GM12801 (cell line): ENCODE results near the gene ACSM3.

Experiments used
- CTCF ChIP-seq: IDR thresholded peaks from one replicate; pipeline ENCODE4 v1.5.1; 2011; ENCODE audit warnings: control low read depth; ENCODE audit not compliant: insufficient read length; ENCODE audit errors: extremely low read depth

ACSM3 gene

GRCh38 chr16:20763461-20764232 is at the start of gene ACSM3:
ACSM3 (plus strand) TSS chr16:20764014; CDS start chr16:20770035, 6,021 bp downstream.
- no peak for TF ChIP-seq CTCF

GRCh38 chr16:20720251-20720650 is 43.6 kb upstream of the ACSM3 start:
- TF ChIP-seq CTCF, result no peak

GRCh38 chr16:20726661-20727060 is 37.2 kb upstream of the ACSM3 start:
- TF ChIP-seq CTCF, result no peak

GRCh38 chr16:20727181-20727580 is 36.6 kb upstream of the ACSM3 start:
- TF ChIP-seq CTCF, result no peak

- no peak for TF ChIP-seq CTCF
These were observed 34.7 kb upstream of the ACSM3 start for GRCh38 chr16:20729141-20729540.

- no peak for TF ChIP-seq CTCF
These were observed 29.8 kb upstream of the ACSM3 start for GRCh38 chr16:20734056-20734455.

GRCh38 chr16:20734782-20735181 is 29.0 kb upstream of the ACSM3 start:
- TF ChIP-seq CTCF, result no peak
